GM23338 (cell line): Measurements from ENCODE around the gene SMOC2. TPM values are rescaled to one million over a fixed set of nuclear protein-coding genes. Genes with fewer than 3 reads are reported as not detected.

Experiments used
- ATAC-seq: fragments of 200-7000 bp; cut with Tn5 transposase; 3 replicates; pipeline ENCODE4 v1.9.1; 2020
- DNase-seq: peaks from one replicate; pipeline ENCODE4 v3.0.0-alpha.2; 2015; ENCODE audit warnings: low spot score
- H2AFZ ChIP-seq: fragments of 200-600 bp; sonication (generic); 2 replicates; pipeline ENCODE4 v1.8.0; 2016; ENCODE audit warnings: antibody characterized with exemption, mild to moderate bottlenecking, moderate library complexity
- H3F3A ChIP-seq: fragments of 200-600 bp; sonication (generic); replicated peaks from 2 replicates; pipeline ENCODE4 v1.8.0; 2017; ENCODE audit warnings: antibody characterized with exemption, mixed run types, low read depth
- H3K27ac ChIP-seq: fragments of 200-600 bp; sonication (generic); 2 replicates; pipeline ENCODE4 v1.6.1; 2016; ENCODE audit warnings: low read depth
- H3K27me3 ChIP-seq: fragments of 200-600 bp; sonication (generic); 2 replicates; pipeline ENCODE4 v1.8.0; 2016; ENCODE audit warnings: mild to moderate bottlenecking, mixed run types, moderate library complexity; ENCODE audit not compliant: insufficient read depth
- H3K36me3 ChIP-seq: fragments of 200-600 bp; sonication (generic); 2 replicates; pipeline ENCODE4 v1.8.0; 2016; ENCODE audit warnings: mild to moderate bottlenecking; ENCODE audit not compliant: insufficient read depth
- H3K4me1 ChIP-seq: fragments of 200-600 bp; sonication (generic); 2 replicates; pipeline ENCODE4 v1.8.0; 2016; ENCODE audit warnings: mild to moderate bottlenecking, moderate library complexity; ENCODE audit not compliant: insufficient read depth
- H3K4me2 ChIP-seq: fragments of 200-600 bp; sonication (generic); 2 replicates; pipeline ENCODE4 v1.7.1; 2017; ENCODE audit warnings: mixed run types
- H3K4me3 ChIP-seq: fragments of 200-600 bp; sonication (generic); 2 replicates; pipeline ENCODE4 v1.6.1; 2016; ENCODE audit warnings: mixed run types
- H3K79me2 ChIP-seq: fragments of 200-600 bp; sonication (generic); replicated peaks from 2 replicates; pipeline ENCODE4 v1.8.0; 2017; ENCODE audit warnings: mild to moderate bottlenecking; ENCODE audit not compliant: insufficient read depth
- H3K9me2 ChIP-seq: fragments of 200-600 bp; sonication (generic); 2 replicates; pipeline ENCODE4 v1.8.0; 2017; ENCODE audit not compliant: insufficient read depth
- H4K20me1 ChIP-seq: fragments of 200-600 bp; sonication (generic); replicated peaks from 2 replicates; pipeline ENCODE4 v1.8.0; 2017; ENCODE audit warnings: mild to moderate bottlenecking; ENCODE audit not compliant: insufficient read depth
- H3K27ac Mint-ChIP-seq: 2 replicates; pipeline ENCODE4 v1.8.0; 2020; ENCODE audit warnings: inconsistent platforms, mild to moderate bottlenecking, moderate library complexity, mixed read lengths
- H3K27me3 Mint-ChIP-seq: 3 replicates; pipeline ENCODE4 v1.8.0; 2022; ENCODE audit warnings: low read depth, mild to moderate bottlenecking, moderate library complexity, mixed read lengths, inconsistent platforms; ENCODE audit not compliant: insufficient read depth, poor library complexity
- H3K36me3 Mint-ChIP-seq: 3 replicates; pipeline ENCODE4 v1.8.0; 2021; ENCODE audit warnings: low read depth, mild to moderate bottlenecking, inconsistent platforms, moderate library complexity, mixed read lengths
- H3K4me1 Mint-ChIP-seq: 3 replicates; pipeline ENCODE4 v1.8.0; 2020; ENCODE audit warnings: mild to moderate bottlenecking, inconsistent platforms, mixed read lengths
- H3K4me3 Mint-ChIP-seq: 3 replicates; pipeline ENCODE4 v1.8.0; 2021; ENCODE audit warnings: moderate library complexity, mild to moderate bottlenecking, inconsistent platforms, mixed read lengths
- H3K9me3 Mint-ChIP-seq: 3 replicates; pipeline ENCODE4 v1.8.0; 2020; ENCODE audit warnings: moderate library complexity, mild to moderate bottlenecking, inconsistent platforms, mixed read lengths
- CTCF ChIP-seq, 2 experiments: fragments of 200-600 bp in 1 of 2; sonication (generic) in 1 of 2; conservative IDR thresholded peaks; 2 replicates each; pipeline versions ENCODE4 v1.5.1 to v1.6.1; 2016 to 2017; ENCODE audit warnings: antibody characterized with exemption in 2 of 2, low read depth in 2 of 2, mild to moderate bottlenecking in 2 of 2, moderate library complexity in 1 of 2
- ETS1 ChIP-seq: IDR thresholded peaks from 2 replicates; pipeline ENCODE4 v1.6.1; 2016; ENCODE audit warnings: antibody characterized with exemption
- EZH2 ChIP-seq: fragments of 200-600 bp; sonication (generic); IDR thresholded peaks from one replicate; pipeline ENCODE4 v1.8.0; 2017; ENCODE audit warnings: antibody characterized with exemption, mild to moderate bottlenecking, low read depth; ENCODE audit not compliant: unreplicated experiment
- STAT1 ChIP-seq: IDR thresholded peaks from one replicate; pipeline ENCODE4 v1.6.1; 2016; ENCODE audit warnings: antibody characterized with exemption; ENCODE audit not compliant: unreplicated experiment
- ZNF331 ChIP-seq: fragments of 250-450 bp; sonication (Bioruptor Pico); IDR thresholded peaks from 2 replicates; pipeline ENCODE4 v1.5.0; 2020; ENCODE audit warnings: low read depth, mild to moderate bottlenecking, moderate library complexity
- ZNF462 ChIP-seq: fragments of 250-450 bp; sonication (Bioruptor Pico); IDR thresholded peaks from 2 replicates; pipeline ENCODE4 v1.5.0; 2020; ENCODE audit warnings: mild to moderate bottlenecking, moderate library complexity
- long read RNA-seq: library from polyadenylated mRNA; unstranded; transcript quantifications from one replicate; pipeline ENCODE4 v2.0.0, GENCODE V29; 2020; ENCODE audit not compliant: unreplicated experiment
- polyA plus RNA-seq: library from polyadenylated mRNA; unstranded; fragments of >200 nt; fragmentation: Nextera tagmentation; extraction: Ambion mirVana; gene quantifications from 2 replicates; pipeline ENCODE4 v1.2.1, GENCODE V29; 2016
- total RNA-seq: library from RNA; depleted of rRNA; stranded (reverse); fragments of >200 nt; shearing (Covaris generic); gene quantifications from 2 replicates; pipeline ENCODE4 v1.2.3, GENCODE V29; 2014; rRNA removed

The SMOC2 gene
- total RNA-seq: 5.1 and 6.5 TPM in 2 replicates
- 3.5 and 4.3 TPM in 2 replicates for polyA plus RNA-seq
- long read RNA-seq, partial matches to known transcripts: 3 of 6 reads
- long read RNA-seq, other reads (novel, unspliced or antisense): 2 of 6 reads

- H3K4me1 Mint-ChIP-seq: peaks cover 53% of the 10 kb centered on the region
- Histone ChIP-seq H3K4me1 (peaks cover 47% of the 10 kb centered on the region), H3K4me3 (peak within 1 kb of the TSS; percentile 68), H2AFZ (peak within 1 kb of the TSS; percentile 95), H3K9me2 (peaks cover 5% of the 10 kb centered on the region; the same call in 1 of the 2 replicates), H3K27me3 (peaks cover 53% of the 10 kb centered on the region), H3K79me2 (peaks cover 3% of the 10 kb centered on the region; the same call in 1 of the 2 replicates), H3K27ac (no peak within 1 kb of the TSS), H3K36me3 (no peaks in the 10 kb centered on the region; the same call in 1 of the 2 replicates), H3F3A (no peaks in the 10 kb centered on the region), H3K4me2 (peak within 1 kb of the TSS; percentile 94), H4K20me1 (no peaks in the 10 kb centered on the region)
- TF ChIP-seq STAT1: no peak
- peak; percentile 48 for TF ChIP-seq EZH2
- peaks cover 43% of the 10 kb centered on the region for H3K27me3 Mint-ChIP-seq
- DNase-seq (peak; percentile 56), ATAC-seq (peak; percentile 67)
- no peaks in the 10 kb centered on the region for H3K36me3 Mint-ChIP-seq
- H3K9me3 Mint-ChIP-seq: no peaks in the 10 kb centered on the region; the same call in 2 of the 3 replicates
- peak within 1 kb of the TSS; percentile 70 for H3K4me3 Mint-ChIP-seq
- no peak within 1 kb of the TSS for H3K27ac Mint-ChIP-seq
These were observed at the start of gene SMOC2 for GRCh38 chr6:168440520-168441433. Gene SMOC2, plus strand, starts transcription at chr6:168441184. Its CDS starts 187 bp downstream, at chr6:168441371.

GRCh38 chr6:168393126-168393870 lies 47.7 kb upstream of the SMOC2 start:
- ATAC-seq (no peak), DNase-seq (no peak)
- no peak overlapping the region for H3K27ac Mint-ChIP-seq
- Histone ChIP-seq H3K4me3 (no peak overlapping the region), H3K79me2 (no peaks in the 10 kb centered on the region), H3K4me1 (no peaks in the 10 kb centered on the region), H3K27me3 (no peaks in the 10 kb centered on the region), H3K36me3 (no peaks in the 10 kb centered on the region), H2AFZ (no peak overlapping the region), H3F3A (no peaks in the 10 kb centered on the region), H4K20me1 (no peaks in the 10 kb centered on the region), H3K27ac (no peak overlapping the region), H3K9me2 (no peaks in the 10 kb centered on the region), H3K4me2 (no peak overlapping the region)
- H3K4me1 Mint-ChIP-seq: peaks cover 10% of the 10 kb centered on the region; the same call in 2 of the 3 replicates
- H3K27me3 Mint-ChIP-seq: peaks cover 7% of the 10 kb centered on the region
- H3K4me3 Mint-ChIP-seq: no peak overlapping the region
- no peaks in the 10 kb centered on the region; the same call in 2 of the 3 replicates for H3K36me3 Mint-ChIP-seq
- peaks cover 4% of the 10 kb centered on the region; the same call in 2 of the 3 replicates for H3K9me3 Mint-ChIP-seq
- TF ChIP-seq CTCF (conservative IDR thresholded peaks at IDR 0.05; ENCODE audit: low read depth in 2 of 2) (no peak), ZNF462 (CRISPR knock-in tag) (no peak), EZH2 (no peak), ZNF331 (CRISPR knock-in tag) (no peak), ETS1 (no peak)
